Measurements from ENCODE around the gene ARHGEF35.
"Not testable (repeated sequence)": the region's sequence is repeated elsewhere in the genome, so short reads cannot be mapped to it uniquely, and the experiment has no call there.

Gene ARHGEF35

DNA sequence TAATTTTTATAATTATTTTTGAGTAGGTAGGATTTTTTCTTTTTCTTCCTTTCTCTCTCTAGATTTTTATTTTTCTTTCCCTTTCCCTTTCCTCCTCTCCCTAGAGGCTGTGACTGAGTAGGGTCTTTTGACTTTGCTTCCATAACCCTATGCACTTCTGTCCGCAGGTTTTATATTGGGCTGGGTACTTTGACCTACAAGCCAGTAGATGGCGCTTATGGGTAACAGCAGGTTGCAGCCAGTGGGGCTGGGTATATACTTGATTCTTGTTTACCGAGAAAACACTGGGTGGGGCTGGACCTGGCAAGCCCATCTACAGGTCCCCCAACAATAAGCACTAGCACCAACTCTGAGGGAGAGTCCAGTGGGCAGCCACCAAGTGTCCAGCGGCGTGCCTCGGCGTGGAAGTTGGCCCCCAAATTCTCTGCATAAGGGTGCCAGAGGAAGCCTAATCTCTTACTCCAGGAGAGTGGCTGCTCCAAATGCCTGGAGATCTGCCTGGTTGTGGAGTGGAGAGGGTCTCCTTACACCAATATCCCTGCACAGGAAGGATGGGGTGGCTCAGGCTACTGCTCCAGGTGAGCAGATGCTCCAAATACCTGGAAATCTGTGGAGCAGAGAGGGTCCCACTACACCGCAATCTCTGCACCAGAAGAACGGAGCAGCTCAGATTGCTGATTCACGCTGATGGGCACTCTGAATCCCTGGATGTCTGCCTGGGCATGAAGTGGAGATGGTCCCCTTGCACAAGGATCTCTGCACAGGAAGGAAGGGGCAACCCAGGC, 17.1 kb downstream of the ARHGEF35 start:
- peak; percentile 9 to 62 (median 42) for DNase-seq

DNA sequence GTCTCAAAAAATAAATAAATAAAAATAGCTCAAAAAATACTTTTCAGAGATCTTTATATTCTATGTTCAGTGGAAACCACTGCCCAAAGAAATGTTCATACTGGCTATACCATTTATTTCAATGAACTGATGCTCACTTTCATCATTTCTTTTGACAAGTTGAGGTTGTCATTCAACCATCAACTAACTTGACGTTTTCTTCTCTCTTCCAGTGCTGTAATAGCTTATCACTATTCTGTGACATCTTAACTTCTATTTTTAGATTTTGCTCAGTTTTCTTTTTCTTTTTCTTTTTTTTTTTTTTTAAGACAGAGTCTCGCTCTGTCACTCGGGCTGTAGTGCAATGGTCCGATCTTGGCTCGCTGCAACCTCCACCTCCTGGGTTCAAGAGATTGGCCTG, 21.0 kb downstream of the ARHGEF35 start:
- DNase-seq = no peak

DNA sequence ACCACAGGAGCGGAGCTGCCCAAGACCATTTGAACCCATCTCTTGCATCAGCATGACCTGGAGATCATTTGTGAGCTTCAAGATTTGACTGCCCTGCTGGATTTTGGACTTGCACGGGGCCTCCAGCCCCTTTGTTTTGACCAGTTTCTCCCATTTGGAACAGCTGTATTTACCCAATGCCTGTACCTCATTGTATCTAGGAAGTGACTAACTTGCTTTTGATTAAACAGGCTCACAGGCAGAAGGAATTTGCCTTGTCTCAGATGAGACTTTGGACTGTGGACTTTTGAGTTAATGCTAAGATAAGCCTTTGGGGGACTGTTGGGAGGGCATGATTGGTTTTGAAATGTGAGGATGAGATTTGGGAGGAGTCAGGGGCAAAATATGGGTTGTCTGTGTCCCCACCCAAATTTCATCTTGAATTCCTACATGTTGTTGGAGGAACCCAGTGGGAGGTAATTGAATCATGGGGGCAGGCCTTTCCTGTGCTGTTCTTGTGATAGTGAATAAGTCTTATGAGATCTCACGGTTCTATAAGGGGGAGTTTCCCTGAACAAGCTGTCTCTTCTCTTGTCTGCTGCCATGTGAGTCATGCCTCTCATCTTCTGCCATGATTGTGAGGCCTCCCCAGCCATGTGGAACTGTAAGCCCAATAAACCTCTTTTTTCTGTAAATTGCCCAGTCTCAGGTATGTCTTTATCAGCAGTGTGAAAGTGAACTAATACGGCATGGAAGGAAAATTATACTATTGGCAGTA, 23.9 kb downstream of the ARHGEF35 start:
- not testable (repeated sequence) for DNase-seq

DNA sequence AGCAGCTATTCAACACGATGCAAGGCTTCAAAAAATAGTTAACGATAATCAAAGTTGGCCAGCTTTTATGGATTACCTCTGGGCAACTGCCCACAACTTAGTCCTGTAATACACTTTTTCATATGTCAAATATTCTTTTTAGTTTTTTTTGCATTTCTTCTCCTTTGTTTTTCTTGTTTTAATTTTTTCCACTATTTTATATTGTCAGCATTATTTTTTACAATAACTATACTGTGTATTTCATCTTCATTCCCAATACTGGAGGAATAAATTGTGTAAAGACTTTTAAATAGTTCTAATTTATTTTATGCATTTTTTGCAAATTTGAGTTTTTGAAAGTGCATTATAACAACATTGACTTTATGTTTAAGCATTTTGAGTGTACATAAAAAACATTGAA, 30.8 kb downstream of the ARHGEF35 start:
- no peak for DNase-seq

DNA sequence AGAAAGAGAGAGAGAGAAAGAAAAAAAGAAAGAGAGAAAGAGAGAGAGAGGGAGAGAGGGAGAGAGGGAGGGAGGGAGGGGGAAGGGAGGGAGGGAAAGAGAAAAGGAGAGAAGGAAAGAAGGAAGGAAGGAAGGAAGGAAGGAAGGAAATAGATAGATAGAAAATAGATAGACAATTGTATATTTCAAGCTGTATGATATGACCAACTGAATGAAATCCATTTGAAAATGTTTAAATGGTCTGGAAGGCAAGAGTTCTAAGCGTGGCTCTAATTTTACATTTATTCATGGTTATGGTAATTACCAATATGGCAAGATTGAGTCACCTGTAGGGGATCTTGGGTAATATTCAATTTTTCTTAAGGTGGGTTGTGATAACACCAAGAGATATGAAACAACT, 36.8 kb downstream of the ARHGEF35 start:
- no peak for DNase-seq

DNA sequence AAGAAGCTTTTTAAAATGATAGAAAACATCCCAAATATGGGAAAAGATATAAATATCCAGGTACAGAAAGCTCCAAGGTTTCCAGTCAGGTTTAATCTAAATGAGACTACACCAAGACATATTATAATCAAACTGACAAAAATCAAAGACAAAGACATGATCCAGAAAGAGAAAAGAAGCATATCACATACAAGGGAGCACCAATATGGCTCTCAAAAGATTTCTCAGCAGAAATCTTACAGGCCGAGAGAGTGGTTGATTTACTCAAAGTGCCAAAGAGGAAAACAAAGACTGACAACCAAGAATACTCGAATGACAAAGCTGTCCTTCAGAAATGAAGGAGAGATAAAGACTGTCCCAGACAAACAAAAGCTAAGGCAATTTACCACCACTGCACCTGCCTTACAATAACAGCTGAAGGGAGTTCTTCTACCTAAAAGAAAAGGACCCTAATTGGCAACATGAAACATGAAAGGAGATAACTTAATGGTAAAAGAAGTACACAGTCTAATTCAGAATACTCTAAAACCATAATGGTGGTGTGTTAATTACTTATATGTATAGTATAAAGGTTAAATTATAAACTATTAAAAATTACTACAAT, 47.3 kb downstream of the ARHGEF35 start:
- DNase-seq = no peak

DNA sequence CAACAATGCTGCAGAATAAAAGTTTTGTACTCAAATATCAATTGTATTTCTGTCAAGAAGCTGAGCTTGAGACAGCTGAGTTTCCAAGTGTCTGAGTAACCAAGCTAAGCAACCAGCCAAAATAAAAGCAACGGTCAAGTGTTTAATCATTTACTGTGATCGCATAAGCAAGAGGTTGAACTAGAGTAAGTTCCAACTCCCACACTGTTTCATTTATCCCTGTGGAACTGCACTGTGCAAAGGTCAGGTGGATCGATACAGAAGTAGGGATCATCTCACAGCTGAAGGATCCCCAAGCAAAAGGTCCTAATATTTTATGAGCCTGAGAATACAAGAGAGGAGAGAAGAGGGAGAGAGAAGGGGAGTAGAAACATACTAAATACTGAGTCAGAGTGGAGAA, 51.2 kb downstream of the ARHGEF35 start:
- DNase-seq = no peak

DNA sequence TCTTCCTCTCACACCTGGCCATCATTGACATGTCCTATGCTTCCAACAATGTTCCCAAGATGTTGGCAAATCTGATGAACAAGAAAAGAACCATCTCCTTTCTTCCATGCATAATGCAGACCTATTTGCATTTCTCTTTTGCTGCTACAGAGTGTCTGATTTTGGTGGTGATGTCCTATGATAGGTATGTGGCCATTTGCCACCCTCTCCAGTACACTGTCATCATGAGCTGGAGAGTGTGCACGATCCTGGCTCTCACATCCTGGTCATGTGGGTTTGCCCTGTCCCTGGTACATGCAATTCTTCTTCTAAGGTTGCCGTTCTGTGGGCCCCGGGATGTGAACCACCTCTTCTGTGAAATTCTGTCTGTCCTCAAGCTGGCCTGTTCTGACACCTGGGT, 53.4 kb downstream of the ARHGEF35 start:
- DNase-seq = no peak

DNA sequence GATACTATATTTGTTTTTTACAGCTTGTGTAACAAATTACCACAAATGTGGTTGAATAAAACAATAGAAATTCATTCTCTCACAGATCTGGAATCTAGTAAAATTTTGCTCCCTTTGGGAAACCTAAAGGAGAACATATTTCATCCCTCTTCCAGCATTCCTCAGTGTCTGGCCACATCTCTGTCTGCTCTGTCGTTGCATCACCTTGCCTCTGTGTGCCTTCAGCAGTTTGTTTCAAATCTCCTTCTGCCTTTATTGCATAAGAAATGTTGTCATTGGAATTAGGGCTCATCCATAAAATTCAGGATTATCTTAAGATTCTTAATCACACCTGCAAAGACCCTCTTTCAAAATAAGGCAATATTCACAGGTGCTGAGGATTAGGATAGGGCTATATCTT, 58.1 kb downstream of the ARHGEF35 start:
- no peak for DNase-seq

All from suppressor macrophage (primary cell).